Thoracic aorta (tissue), 2 donors: Measurements from ENCODE around the gene COL2A1. TPM values are rescaled to one million over a fixed set of nuclear protein-coding genes. Genes with fewer than 3 reads are reported as not detected.

Experiments used
- ATAC-seq: fragments of 150-250 bp; one replicate; pipeline ENCODE4 v1.8.0; 2017; ENCODE audit warnings: low read depth; ENCODE audit not compliant: insufficient number of reproducible peaks, low FRiP score
- DNase-seq: peaks from one replicate; pipeline ENCODE4 v3.0.0-alpha.2; 2020; ENCODE audit warnings: low spot score
- H3K27ac ChIP-seq, 2 donors: fragments of 200-600 bp; sonication (generic); 1 replicate in 1 of 2; 2 replicates in 1 of 2; pipeline ENCODE4 v1.5.1; 2016; ENCODE audit warnings: mild to moderate bottlenecking in 2 of 2, moderate library complexity in 2 of 2
- H3K27me3 ChIP-seq: fragments of 200-600 bp; sonication (generic); replicated peaks from 2 replicates; pipeline ENCODE4 v1.6.0; 2016; ENCODE audit warnings: mild to moderate bottlenecking; ENCODE audit not compliant: insufficient read depth
- H3K36me3 ChIP-seq: fragments of 200-600 bp; sonication (generic); one replicate; pipeline ENCODE4 v1.5.1; 2016
- H3K4me1 ChIP-seq, 2 donors: fragments of 200-600 bp; sonication (generic); 1 replicate in 1 of 2; 2 replicates in 1 of 2; pipeline versions ENCODE4 v1.5.1 to v1.6.0; 2016; ENCODE audit warnings: low read depth in 2 of 2, mild to moderate bottlenecking in 1 of 2; ENCODE audit not compliant: control insufficient read depth in 1 of 2
- H3K4me3 ChIP-seq: fragments of 200-600 bp; sonication (generic); 2 replicates; pipeline ENCODE4 v1.5.1; 2016; ENCODE audit warnings: mild to moderate bottlenecking
- H3K9me3 ChIP-seq: fragments of 200-600 bp; sonication (generic); 2 replicates; pipeline ENCODE4 v1.5.1; 2016
- total RNA-seq, 2 donors: library from RNA; depleted of rRNA; stranded (reverse); fragments of >200 nt; gene quantifications; one replicate each; pipeline versions ENCODE4 v1.1.0 to v1.2.3, GENCODE V29; 2016
- TF ChIP-seq, protein P1 (sequence below): fragments of 200-600 bp; sonication (generic); IDR thresholded peaks from one replicate; pipeline ENCODE4 v1.5.1; 2019; ENCODE audit warnings: antibody characterized with exemption

The COL2A1 gene
- total RNA-seq, 2 donors from 2014 or later, result 0.14 TPM; not detected in 1

- H3K27me3 ChIP-seq, result no peaks in the 10 kb centered on the region
- H3K27ac ChIP-seq, result no peak overlapping the region
- ATAC-seq (no peak), DNase-seq (no peak)
- no peak overlapping the region for H3K4me3 ChIP-seq
- H3K9me3 ChIP-seq, result no peaks in the 10 kb centered on the region
- TF ChIP-seq, protein P1, sequence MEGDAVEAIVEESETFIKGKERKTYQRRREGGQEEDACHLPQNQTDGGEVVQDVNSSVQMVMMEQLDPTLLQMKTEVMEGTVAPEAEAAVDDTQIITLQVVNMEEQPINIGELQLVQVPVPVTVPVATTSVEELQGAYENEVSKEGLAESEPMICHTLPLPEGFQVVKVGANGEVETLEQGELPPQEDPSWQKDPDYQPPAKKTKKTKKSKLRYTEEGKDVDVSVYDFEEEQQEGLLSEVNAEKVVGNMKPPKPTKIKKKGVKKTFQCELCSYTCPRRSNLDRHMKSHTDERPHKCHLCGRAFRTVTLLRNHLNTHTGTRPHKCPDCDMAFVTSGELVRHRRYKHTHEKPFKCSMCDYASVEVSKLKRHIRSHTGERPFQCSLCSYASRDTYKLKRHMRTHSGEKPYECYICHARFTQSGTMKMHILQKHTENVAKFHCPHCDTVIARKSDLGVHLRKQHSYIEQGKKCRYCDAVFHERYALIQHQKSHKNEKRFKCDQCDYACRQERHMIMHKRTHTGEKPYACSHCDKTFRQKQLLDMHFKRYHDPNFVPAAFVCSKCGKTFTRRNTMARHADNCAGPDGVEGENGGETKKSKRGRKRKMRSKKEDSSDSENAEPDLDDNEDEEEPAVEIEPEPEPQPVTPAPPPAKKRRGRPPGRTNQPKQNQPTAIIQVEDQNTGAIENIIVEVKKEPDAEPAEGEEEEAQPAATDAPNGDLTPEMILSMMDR, result no peak
- no peaks in the 10 kb centered on the region for H3K4me1 ChIP-seq
- H3K36me3 ChIP-seq, result no peaks in the 10 kb centered on the region
Measured at GRCh38 chr12:47985596-47986290, 18.5 kb downstream of the COL2A1 start.

DNA sequence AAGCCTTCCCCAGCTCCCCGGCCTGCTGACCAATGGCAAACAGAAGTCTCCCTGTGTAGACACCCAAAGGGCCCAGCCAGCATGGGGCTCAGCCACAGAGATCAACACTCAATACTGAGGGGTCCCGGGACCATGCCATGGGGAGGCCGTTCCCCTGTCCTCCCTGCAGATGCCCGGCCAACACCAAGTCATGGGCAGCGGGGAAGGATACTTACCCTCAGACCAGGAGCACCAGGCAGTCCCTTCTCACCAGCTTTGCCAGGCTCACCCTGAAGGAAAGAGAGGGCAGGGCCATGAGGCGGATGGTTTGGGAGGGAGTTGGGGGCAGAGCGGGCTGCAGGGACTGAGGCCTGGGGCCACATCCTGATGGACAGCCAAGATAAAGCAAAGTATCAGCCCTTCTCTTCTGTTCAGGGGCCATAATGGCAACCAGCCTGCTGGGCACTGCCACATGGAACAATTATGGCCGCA is 19.9 kb downstream of the COL2A1 start:
- Histone ChIP-seq H3K4me3 (no peak overlapping the region), H3K9me3 (no peaks in the 10 kb centered on the region), H3K4me1 (no peaks in the 10 kb centered on the region), H3K27me3 (no peaks in the 10 kb centered on the region), H3K27ac (no peak overlapping the region), H3K36me3 (no peaks in the 10 kb centered on the region)
- TF ChIP-seq, protein P1, result no peak
- no peak for ATAC-seq
- no peak for DNase-seq

- TF ChIP-seq, protein P1, result no peak
- H3K27ac ChIP-seq, result no peak overlapping the region
- no peak overlapping the region for H3K4me3 ChIP-seq
- no peak for ATAC-seq
- H3K9me3 ChIP-seq, result no peaks in the 10 kb centered on the region
- DNase-seq, result no peak
- no peaks in the 10 kb centered on the region for H3K36me3 ChIP-seq
- H3K4me1 ChIP-seq, result no peaks in the 10 kb centered on the region
- no peaks in the 10 kb centered on the region for H3K27me3 ChIP-seq
Measured at GRCh38 chr12:47983541-47984115, 20.6 kb downstream of the COL2A1 start.

DNA sequence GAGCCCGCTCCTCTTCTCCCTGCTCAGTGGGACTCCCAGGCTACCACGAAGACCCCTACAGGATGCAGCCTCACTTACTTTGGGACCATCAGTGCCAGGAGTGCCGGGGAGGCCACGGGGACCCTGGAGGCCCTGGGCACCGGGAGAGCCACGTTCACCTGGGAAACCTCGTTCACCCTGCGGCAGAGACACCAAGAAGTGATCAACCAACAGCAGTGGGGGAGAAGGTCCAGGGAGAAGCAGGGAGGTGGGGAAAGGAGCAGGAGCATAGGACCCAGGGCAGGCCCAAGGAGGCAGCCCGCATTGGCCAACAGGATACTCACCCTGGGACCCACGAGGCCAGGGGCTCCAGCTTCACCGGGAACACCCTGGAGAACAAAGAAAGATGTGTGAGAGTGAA is 21.5 kb downstream of the COL2A1 start:
- no peaks in the 10 kb centered on the region for H3K36me3 ChIP-seq
- H3K4me1 ChIP-seq, result no peaks in the 10 kb centered on the region
- TF ChIP-seq, protein P1, result no peak
- DNase-seq (no peak), ATAC-seq (no peak)
- no peak overlapping the region for H3K27ac ChIP-seq
- H3K9me3 ChIP-seq, result no peaks in the 10 kb centered on the region
- H3K4me3 ChIP-seq, result no peak overlapping the region
- no peaks in the 10 kb centered on the region for H3K27me3 ChIP-seq

GRCh38 chr12:47982311-47982710 is 22.0 kb downstream of the COL2A1 start:
- no peaks in the 10 kb centered on the region for H3K27me3 ChIP-seq
- no peaks in the 10 kb centered on the region for H3K36me3 ChIP-seq
- TF ChIP-seq, protein P1, result no peak
- H3K9me3 ChIP-seq, result no peaks in the 10 kb centered on the region
- H3K4me3 ChIP-seq, result no peak overlapping the region
- no peak overlapping the region for H3K27ac ChIP-seq
- no peaks in the 10 kb centered on the region for H3K4me1 ChIP-seq
- DNase-seq (no peak), ATAC-seq (no peak)
